ENCODE measurements around the gene PRDX4.

The PRDX4 gene

DNA sequence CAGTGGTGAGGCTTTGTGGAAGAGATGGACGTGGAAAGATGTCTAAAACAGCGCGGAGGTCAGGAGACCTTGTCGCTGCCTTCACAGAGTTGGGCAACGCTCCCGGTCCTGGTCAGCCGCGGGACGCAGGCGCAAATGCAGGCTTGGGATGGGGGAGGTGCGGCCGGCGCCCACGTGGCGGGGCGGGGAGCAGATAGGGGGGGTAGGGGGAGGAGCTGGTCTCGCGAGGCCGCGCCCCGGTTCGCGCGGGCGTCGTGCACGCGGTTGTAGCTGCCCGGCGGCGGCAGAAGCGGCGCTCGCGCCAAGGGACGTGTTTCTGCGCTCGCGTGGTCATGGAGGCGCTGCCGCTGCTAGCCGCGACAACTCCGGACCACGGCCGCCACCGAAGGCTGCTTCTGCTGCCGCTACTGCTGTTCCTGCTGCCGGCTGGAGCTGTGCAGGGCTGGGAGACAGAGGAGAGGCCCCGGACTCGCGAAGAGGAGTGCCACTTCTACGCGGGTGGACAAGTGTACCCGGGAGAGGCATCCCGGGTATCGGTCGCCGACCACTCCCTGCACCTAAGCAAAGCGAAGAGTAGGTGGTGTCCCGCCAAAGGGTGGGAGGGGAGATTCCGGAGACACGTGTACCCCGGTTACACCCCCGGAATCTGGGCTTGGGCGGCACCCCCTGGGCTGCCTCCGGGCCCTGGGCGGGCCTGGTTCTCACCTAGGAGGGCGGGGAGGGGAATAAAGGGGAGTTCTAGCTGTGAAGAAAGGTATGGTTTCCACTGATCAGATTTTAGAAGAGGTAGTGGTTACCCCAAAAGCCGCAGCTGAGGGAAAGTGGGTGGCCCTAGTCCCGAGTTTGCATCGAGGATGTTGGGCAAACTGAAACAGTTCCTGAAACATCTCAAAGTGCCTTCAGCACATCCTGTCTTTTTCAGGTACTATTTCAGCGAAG lies at the start of gene PRDX4:
TSS of gene PRDX4 (plus strand) at position 255 of the 939 bp plus-strand sequence. CDS start at position 333, 78 bp downstream.
- no peak for TF ChIP-seq CTCF (IDR thresholded peaks at IDR 0.05; ENCODE audit: low read depth, low read length)
- peak; percentile 67 for DNase-seq (ENCODE audit: extremely low read depth, low read depth)

DNA sequence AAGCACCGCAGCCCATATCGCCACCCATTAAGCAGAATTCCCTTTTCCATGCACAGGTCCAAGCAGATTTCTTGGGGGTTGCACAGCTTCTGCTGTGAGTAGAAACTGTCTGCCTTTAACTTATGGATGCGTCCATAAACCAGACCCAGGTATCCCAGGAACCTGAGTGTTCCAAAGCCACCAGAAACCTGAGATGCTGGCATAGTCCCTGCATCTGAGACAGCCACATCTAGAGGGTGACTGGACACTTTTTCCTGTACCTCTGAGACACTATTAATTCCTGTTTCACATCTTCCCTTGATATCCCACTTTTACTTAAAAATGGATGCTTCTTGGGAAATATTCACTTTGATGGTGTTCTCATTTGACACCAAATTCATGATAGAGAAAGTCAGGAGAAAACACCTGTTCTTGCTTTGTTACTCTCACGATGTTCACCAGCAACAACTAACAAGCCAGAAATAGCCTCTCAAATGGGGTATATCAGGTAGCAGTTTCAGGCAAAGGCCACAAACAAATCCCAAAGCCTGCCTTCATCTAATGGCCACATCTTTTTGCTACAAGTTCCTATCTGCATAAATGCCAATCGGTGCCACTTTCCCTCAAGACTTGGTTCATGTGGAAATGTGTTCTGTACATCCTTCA lies 45.5 kb upstream of the PRDX4 start:
- DNase-seq (ENCODE audit: extremely low read depth, low read depth), result no peak
- TF ChIP-seq CTCF (IDR thresholded peaks at IDR 0.05; ENCODE audit: low read depth, low read length), result no peak

GRCh38 chrX:23623797-23624196 lies 43.5 kb upstream of the PRDX4 start:
- no peak for DNase-seq (ENCODE audit: extremely low read depth, low read depth)
- no peak for TF ChIP-seq CTCF (IDR thresholded peaks at IDR 0.05; ENCODE audit: low read depth, low read length)

- no peak for DNase-seq (ENCODE audit: extremely low read depth, low read depth)
- TF ChIP-seq CTCF (IDR thresholded peaks at IDR 0.05; ENCODE audit: low read depth, low read length), result no peak
Observed at GRCh38 chrX:23626651-23627050, 40.6 kb upstream of the PRDX4 start.

GRCh38 chrX:23628131-23628530 lies 39.2 kb upstream of the PRDX4 start:
- DNase-seq (ENCODE audit: extremely low read depth, low read depth), result no peak
- TF ChIP-seq CTCF (IDR thresholded peaks at IDR 0.05; ENCODE audit: low read depth, low read length), result no peak

GRCh38 chrX:23631136-23631535 lies 36.2 kb upstream of the PRDX4 start:
- no peak for TF ChIP-seq CTCF (IDR thresholded peaks at IDR 0.05; ENCODE audit: low read depth, low read length)
- DNase-seq (ENCODE audit: extremely low read depth, low read depth), result no peak
